Neural cell (in vitro differentiated cells): Measurements from ENCODE around the gene NRN1. TPM values are rescaled to one million over a fixed set of nuclear protein-coding genes. Genes with fewer than 3 reads are reported as not detected.

ENCODE experiments used
- H2AFZ ChIP-seq: fragments of 200-600, 300-800 bp; sonication (generic), shearing (Covaris generic); 2 replicates; pipeline ENCODE4 v1.6.0; 2014; ENCODE audit warnings: low read depth, mild to moderate bottlenecking, antibody characterized with exemption, low read length, moderate library complexity
- H3F3A ChIP-seq: fragments of 200-600 bp; shearing (Covaris generic); 2 replicates; pipeline ENCODE4 v1.6.1; 2016; ENCODE audit warnings: mild to moderate bottlenecking, moderate library complexity, mixed read lengths, antibody characterized with exemption, low read length; ENCODE audit not compliant: insufficient read depth, poor library complexity, severe bottlenecking
- H3K27ac ChIP-seq: fragments of 200-600, 300-800 bp; sonication (generic), shearing (Covaris generic); 2 replicates; pipeline ENCODE4 v1.5.1; 2014; ENCODE audit warnings: mild to moderate bottlenecking, low read length, moderate library complexity
- H3K27me3 ChIP-seq: fragments of 300-800, 200-600 bp; sonication (generic), shearing (Covaris generic); 2 replicates; pipeline ENCODE4 v1.6.0; 2014; ENCODE audit warnings: mild to moderate bottlenecking, low read depth, low read length, moderate library complexity; ENCODE audit not compliant: insufficient read depth
- H3K36me3 ChIP-seq: fragments of 300-800, 200-600 bp; sonication (generic), shearing (Covaris generic); 2 replicates; pipeline ENCODE4 v1.5.1; 2014; ENCODE audit warnings: mild to moderate bottlenecking, antibody characterized with exemption, low read length, moderate library complexity; ENCODE audit not compliant: insufficient read depth
- H3K4me2 ChIP-seq: fragments of 300-800, 200-600 bp; sonication (generic), shearing (Covaris generic); 2 replicates; pipeline ENCODE4 v1.6.0; 2014; ENCODE audit warnings: mild to moderate bottlenecking, low read length
- H3K4me3 ChIP-seq: fragments of 300-800, 200-600 bp; sonication (generic), shearing (Covaris generic); 2 replicates; pipeline ENCODE4 v1.5.1; 2014; ENCODE audit warnings: mild to moderate bottlenecking, low read length, moderate library complexity
- H3K79me2 ChIP-seq: fragments of 200-600 bp; shearing (Covaris generic); replicated peaks from 2 replicates; pipeline ENCODE4 v1.6.0; 2014; ENCODE audit warnings: mild to moderate bottlenecking, low read length, moderate library complexity; ENCODE audit not compliant: insufficient read depth
- H3K9ac ChIP-seq: fragments of 300-800, 200-600 bp; sonication (generic), shearing (Covaris generic); 2 replicates; pipeline ENCODE4 v1.6.1; 2016; ENCODE audit warnings: mild to moderate bottlenecking, low read length, mixed read lengths
- H3K9me2 ChIP-seq: fragments of 200-600 bp; shearing (Covaris generic); 2 replicates; pipeline ENCODE4 v1.6.1; 2016; ENCODE audit warnings: mild to moderate bottlenecking, low read length, mixed read lengths; ENCODE audit not compliant: insufficient read depth
- H3K9me3 ChIP-seq: fragments of 200-600, 300-800 bp; sonication (generic), shearing (Covaris generic); 2 replicates; pipeline ENCODE4 v1.6.1; 2016; ENCODE audit warnings: mild to moderate bottlenecking, mixed run types, low read length, moderate library complexity, mixed read lengths
- H4K20me1 ChIP-seq: fragments of 200-600 bp; shearing (Covaris generic); 2 replicates; pipeline ENCODE4 v1.6.1; 2016; ENCODE audit warnings: mild to moderate bottlenecking, mixed run types; ENCODE audit not compliant: insufficient read depth
- CTCF ChIP-seq: fragments of 450-650 bp; IDR thresholded peaks from 2 replicates; pipeline ENCODE4 v1.5.1; 2014; ENCODE audit warnings: antibody characterized with exemption, mild to moderate bottlenecking, moderate library complexity; ENCODE audit not compliant: poor library complexity, severe bottlenecking
- EP300 ChIP-seq: fragments of 450-650 bp; conservative IDR thresholded peaks from 2 replicates; pipeline ENCODE4 v1.6.1; 2014; ENCODE audit warnings: antibody characterized with exemption, mild to moderate bottlenecking, moderate library complexity; ENCODE audit not compliant: poor library complexity, severe bottlenecking
- EZH2 ChIP-seq: fragments of 200-600, 300-800 bp; shearing (Covaris generic), sonication (generic); IDR thresholded peaks from 2 replicates; pipeline ENCODE4 v1.6.1; 2014; ENCODE audit warnings: antibody characterized with exemption, low read length, borderline replicate concordance, mild to moderate bottlenecking; ENCODE audit not compliant: insufficient read depth, poor library complexity, severe bottlenecking
- MXI1 ChIP-seq: fragments of 450-650 bp; conservative IDR thresholded peaks from 2 replicates; pipeline ENCODE4 v1.6.1; 2014; ENCODE audit warnings: antibody characterized with exemption, mild to moderate bottlenecking; ENCODE audit not compliant: poor library complexity, severe bottlenecking
- POLR2AphosphoS5 ChIP-seq: IDR thresholded peaks from 2 replicates; pipeline ENCODE4 v1.6.1; 2012
- RAD21 ChIP-seq: fragments of 450-650 bp; conservative IDR thresholded peaks from 2 replicates; pipeline ENCODE4 v1.6.1; 2014; ENCODE audit warnings: antibody characterized with exemption, mild to moderate bottlenecking, moderate library complexity
- REST ChIP-seq: IDR thresholded peaks from 2 replicates; pipeline ENCODE4 v1.6.1; 2012; ENCODE audit warnings: borderline replicate concordance
- SMC3 ChIP-seq: fragments of 450-650 bp; conservative IDR thresholded peaks from 2 replicates; pipeline ENCODE4 v1.6.1; 2014; ENCODE audit warnings: antibody characterized with exemption, mild to moderate bottlenecking, moderate library complexity; ENCODE audit not compliant: poor library complexity
- TAF1 ChIP-seq: IDR thresholded peaks from 2 replicates; pipeline ENCODE4 v1.6.1; 2012; ENCODE audit warnings: low read depth
- polyA plus RNA-seq: library from polyadenylated mRNA; depleted of rRNA; stranded (reverse); fragments of >200 nt; gene quantifications from 2 replicates; pipeline ENCODE4 v1.2.3, GENCODE V29; 2014

The NRN1 gene
- polyA plus RNA-seq, 1 donor from 2014 or later, result 3.5 TPM

GRCh38 chr6:5995949-5996713, 10.6 kb downstream of the NRN1 start:
- Histone ChIP-seq H3K9me3 (peaks cover 9% of the 10 kb centered on the region), H3K79me2 (no peaks in the 10 kb centered on the region), H3K9me2 (no peaks in the 10 kb centered on the region), H3K4me3 (peak overlapping the region; percentile 62), H2AFZ (no peak overlapping the region), H3K36me3 (no peaks in the 10 kb centered on the region), H4K20me1 (no peaks in the 10 kb centered on the region), H3K27me3 (peaks cover 98% of the 10 kb centered on the region), H3K9ac (no peak overlapping the region), H3F3A (no peaks in the 10 kb centered on the region), H3K27ac (no peak overlapping the region), H3K4me2 (peak overlapping the region; percentile 65)
- peak; percentile 6 for TF ChIP-seq POLR2AphosphoS5
- TF ChIP-seq REST, result no peak
- no peak for TF ChIP-seq TAF1
- TF ChIP-seq EZH2, result peak; percentile 45
- TF ChIP-seq SMC3, result peak; percentile 65
- no peak for TF ChIP-seq MXI1
- peak; percentile 62 for TF ChIP-seq CTCF
- TF ChIP-seq RAD21, result peak; percentile 59
- no peak for TF ChIP-seq EP300

GRCh38 chr6:5995658-5995948, 11.1 kb downstream of the NRN1 start:
- no peak overlapping the region for H3K4me2 ChIP-seq
- H2AFZ ChIP-seq, result no peak overlapping the region

More at GRCh38 chr6:5995658-5995948, 11.1 kb downstream of the NRN1 start:
- Histone ChIP-seq H3K79me2 (no peaks in the 10 kb centered on the region), H3F3A (no peaks in the 10 kb centered on the region), H3K9me2 (no peaks in the 10 kb centered on the region), H3K9ac (no peak overlapping the region), H3K4me3 (peak overlapping the region; percentile 62), H4K20me1 (no peaks in the 10 kb centered on the region), H3K27me3 (peaks cover 93% of the 10 kb centered on the region), H3K27ac (no peak overlapping the region), H3K9me3 (peaks cover 9% of the 10 kb centered on the region), H3K36me3 (no peaks in the 10 kb centered on the region)
- TF ChIP-seq MXI1, result no peak
- no peak for TF ChIP-seq RAD21
- no peak for TF ChIP-seq REST
- no peak for TF ChIP-seq TAF1
- no peak for TF ChIP-seq SMC3
- TF ChIP-seq CTCF, result no peak
- TF ChIP-seq EP300, result no peak
- no peak for TF ChIP-seq POLR2AphosphoS5
